ENCODE data around the gene ATP5PF.
"Not testable (repeated sequence)": the region's sequence is repeated elsewhere in the genome, so short reads cannot be mapped to it uniquely, and the experiment has no call there.

ATP5PF gene

GRCh38 chr21:25721987-25722386 lies 12.7 kb downstream of the ATP5PF start:
- Histone ChIP-seq H3K36me3 (peaks cover 47 to 61% (median 52%) of the 10 kb centered on the region in 3 donors), H3K9me3 (no peaks in the 10 kb centered on the region), H3K27ac (no peak overlapping the region), H3K4me3 (no peak overlapping the region), H3K4me1 (no peaks in the 10 kb centered on the region), H3K27me3 (no peaks in the 10 kb centered on the region)
- no peak for DNase-seq
- TF ChIP-seq, protein P1, sequence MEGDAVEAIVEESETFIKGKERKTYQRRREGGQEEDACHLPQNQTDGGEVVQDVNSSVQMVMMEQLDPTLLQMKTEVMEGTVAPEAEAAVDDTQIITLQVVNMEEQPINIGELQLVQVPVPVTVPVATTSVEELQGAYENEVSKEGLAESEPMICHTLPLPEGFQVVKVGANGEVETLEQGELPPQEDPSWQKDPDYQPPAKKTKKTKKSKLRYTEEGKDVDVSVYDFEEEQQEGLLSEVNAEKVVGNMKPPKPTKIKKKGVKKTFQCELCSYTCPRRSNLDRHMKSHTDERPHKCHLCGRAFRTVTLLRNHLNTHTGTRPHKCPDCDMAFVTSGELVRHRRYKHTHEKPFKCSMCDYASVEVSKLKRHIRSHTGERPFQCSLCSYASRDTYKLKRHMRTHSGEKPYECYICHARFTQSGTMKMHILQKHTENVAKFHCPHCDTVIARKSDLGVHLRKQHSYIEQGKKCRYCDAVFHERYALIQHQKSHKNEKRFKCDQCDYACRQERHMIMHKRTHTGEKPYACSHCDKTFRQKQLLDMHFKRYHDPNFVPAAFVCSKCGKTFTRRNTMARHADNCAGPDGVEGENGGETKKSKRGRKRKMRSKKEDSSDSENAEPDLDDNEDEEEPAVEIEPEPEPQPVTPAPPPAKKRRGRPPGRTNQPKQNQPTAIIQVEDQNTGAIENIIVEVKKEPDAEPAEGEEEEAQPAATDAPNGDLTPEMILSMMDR (IDR thresholded peaks at IDR 0.05) = no peak
- intact Hi-C loops (cut with DNase I; ENCODE audit: low total_unique reads) = no loop called here

GRCh38 chr21:25717491-25718147 lies 17.1 kb downstream of the ATP5PF start:
- Histone ChIP-seq H3K4me3 (no peak overlapping the region), H3K36me3 (peaks cover 5 to 48% (median 11%) of the 10 kb centered on the region in 3 donors), H3K9me3 (no peaks in the 10 kb centered on the region), H3K4me1 (no peaks in the 10 kb centered on the region), H3K27ac (no peak overlapping the region), H3K27me3 (no peaks in the 10 kb centered on the region)
- TF ChIP-seq, protein P1 (IDR thresholded peaks at IDR 0.05) = no peak
- DNase-seq = no peak
- intact Hi-C loops (cut with DNase I; ENCODE audit: low total_unique reads) = no loop called here

DNA sequence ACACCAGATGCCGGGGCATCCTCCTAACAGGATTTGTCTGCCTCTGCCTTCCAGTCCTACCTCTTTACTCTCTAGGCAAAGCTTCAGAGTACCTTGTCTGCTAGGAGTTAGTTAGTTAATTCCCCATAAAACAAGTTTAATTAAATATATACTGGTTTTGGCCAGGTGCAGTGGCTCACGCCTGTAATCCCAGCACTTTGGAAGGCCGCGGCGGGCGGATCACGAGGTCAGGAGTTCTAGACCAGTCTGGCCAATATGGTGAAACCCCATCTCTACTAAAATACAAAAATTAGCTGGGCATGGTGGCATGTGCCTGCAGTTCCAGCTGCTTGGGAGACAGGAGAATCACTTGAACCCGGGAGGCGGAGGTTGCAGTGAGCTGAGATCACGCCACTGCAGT lies 20.6 kb downstream of the ATP5PF start:
- intact Hi-C loops (cut with DNase I; ENCODE audit: low total_unique reads); H3K27ac ChIP-seq; H3K4me1 ChIP-seq; H3K4me3 ChIP-seq; H3K9me3 ChIP-seq; H3K27me3 ChIP-seq; DNase-seq: not testable (repeated sequence)
- peaks cover 0 to 33% (median 0%) of the 10 kb centered on the region in 3 donors for H3K36me3 ChIP-seq

GRCh38 chr21:25710550-25710949 lies 24.2 kb downstream of the ATP5PF start:
- Histone ChIP-seq H3K4me3 (no peak overlapping the region), H3K4me1 (no peaks in the 10 kb centered on the region), H3K27me3 (no peaks in the 10 kb centered on the region), H3K9me3 (no peaks in the 10 kb centered on the region), H3K36me3 (peaks cover 0 to 17% (median 0%) of the 10 kb centered on the region in 3 donors), H3K27ac (no peak overlapping the region)
- DNase-seq = no peak
- TF ChIP-seq, protein P1 (IDR thresholded peaks at IDR 0.05) = no peak
- intact Hi-C loops (cut with DNase I; ENCODE audit: low total_unique reads) = no loop called here

GRCh38 chr21:25709684-25710265 lies 24.9 kb downstream of the ATP5PF start:
- intact Hi-C loops (cut with DNase I; ENCODE audit: low total_unique reads) = loop anchor here (2.0 kb wide), 1 partner anchor 103 kb away; the partner anchor contains the start of gene MRPL39
- TF ChIP-seq, protein P1 (IDR thresholded peaks at IDR 0.05) = no peak
- Histone ChIP-seq H3K9me3 (no peaks in the 10 kb centered on the region), H3K4me1 (no peaks in the 10 kb centered on the region), H3K4me3 (no peak overlapping the region), H3K27ac (no peak overlapping the region), H3K27me3 (no peaks in the 10 kb centered on the region), H3K36me3 (peaks cover 0 to 10% (median 0%) of the 10 kb centered on the region in 3 donors)
- no peak for DNase-seq

- DNase-seq = peak in 1 of 2 donors; percentile 56
- no peaks in the 10 kb centered on the region for H3K27me3 ChIP-seq
- intact Hi-C loops (cut with DNase I; ENCODE audit: low total_unique reads) = loop anchor here (2.0 kb wide), 1 partner anchor 102 kb away; the partner anchor contains the start of gene MRPL39
Observed at GRCh38 chr21:25708467-25709065, 26.1 kb downstream of the ATP5PF start.

More at GRCh38 chr21:25708467-25709065, 26.1 kb downstream of the ATP5PF start:
- TF ChIP-seq, protein P1 (IDR thresholded peaks at IDR 0.05) = peak; percentile 77 to 81
- peaks cover 0 to 9% (median 0%) of the 10 kb centered on the region in 3 donors for H3K36me3 ChIP-seq
- no peaks in the 10 kb centered on the region for H3K4me1 ChIP-seq
- no peaks in the 10 kb centered on the region for H3K9me3 ChIP-seq
- H3K27ac ChIP-seq = no peak overlapping the region
- H3K4me3 ChIP-seq = no peak overlapping the region
